ENCODE results near the gene MIB1. TPM values are rescaled to one million over a fixed set of nuclear protein-coding genes. Genes with fewer than 3 reads are reported as not detected.

MIB1 gene
- total RNA-seq, 1 experiment from 2014 or later = 48.8 TPM

DNA sequence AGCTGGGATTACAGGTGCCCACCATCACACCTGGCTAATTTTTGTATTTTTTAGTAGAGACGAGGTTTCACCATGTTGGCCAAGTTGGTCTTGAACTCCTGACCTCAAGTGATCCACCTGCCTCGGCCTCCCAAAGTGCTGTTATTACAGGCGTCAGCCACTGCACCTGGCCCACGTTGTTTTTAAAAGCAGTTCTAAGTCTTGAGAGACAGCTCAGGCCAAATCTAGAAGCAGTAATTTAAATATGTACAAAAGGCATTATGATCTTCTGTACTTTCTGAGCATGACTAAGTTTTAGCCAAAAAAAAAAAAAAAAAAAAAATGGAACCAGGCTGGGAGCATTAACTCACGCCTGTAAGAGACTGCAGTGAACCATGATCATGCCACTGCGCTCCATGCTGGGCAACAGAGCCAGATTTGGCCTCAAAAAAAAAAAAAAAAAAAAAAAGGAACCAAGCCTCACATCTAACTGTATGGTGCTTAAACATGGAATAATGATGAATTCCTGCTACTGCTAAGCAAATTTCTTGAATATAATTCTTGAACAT is 40.0 kb upstream of the MIB1 start:
- Histone ChIP-seq H2BK5ac (ENCODE audit: insufficient read length, low read length) (no peak overlapping the region), H3K14ac (ENCODE audit: insufficient read depth, low read length) (no peak overlapping the region), H4K20me1 (ENCODE audit: control insufficient read depth, insufficient read depth, insufficient read length) (no peaks in the 10 kb centered on the region), H4K8ac (replicated peaks; ENCODE audit: insufficient read length, low read depth, low read length) (no peak overlapping the region), H3K27ac (ENCODE audit: insufficient read length, low read depth, low read length) (no peak overlapping the region), H3K4me1 (ENCODE audit: insufficient read depth, low read length) (no peaks in the 10 kb centered on the region), H2BK120ac (ENCODE audit: low read depth, low read length, poor library complexity, severe bottlenecking) (no peak overlapping the region), H3K9me3 (ENCODE audit: control insufficient read depth, low read depth, low read length) (no peaks in the 10 kb centered on the region), H3K56ac (ENCODE audit: insufficient read length, low read depth, low read length) (no peak overlapping the region), H3T11ph (ENCODE audit: low read length) (no peak overlapping the region), H2AFZ (ENCODE audit: low read length) (no peak overlapping the region), H3K27me3 (ENCODE audit: insufficient read depth, low read length) (no peaks in the 10 kb centered on the region), H4K91ac (ENCODE audit: insufficient read length, low read depth, low read length) (no peak overlapping the region), H2BK20ac (ENCODE audit: low read depth, low read length, poor library complexity, severe bottlenecking) (no peak overlapping the region), H3K23ac (ENCODE audit: insufficient read length, low read depth, low read length) (no peak overlapping the region), H3K79me1 (ENCODE audit: insufficient read depth, low read depth, low read length, poor library complexity, severe bottlenecking) (no peaks in the 10 kb centered on the region), H3K9ac (ENCODE audit: extremely low read depth, insufficient read length, low read length) (no peak overlapping the region), H3K4me2 (ENCODE audit: insufficient read depth, insufficient read length, low read length) (no peak overlapping the region), H2BK15ac (ENCODE audit: low read depth, low read length) (no peak overlapping the region), H2AK5ac (ENCODE audit: insufficient read length, low read length) (no peak overlapping the region), H3K79me2 (ENCODE audit: insufficient read depth, low read length) (no peaks in the 10 kb centered on the region), H3K23me2 (ENCODE audit: insufficient read length, low read depth, low read length, poor library complexity, severe bottlenecking) (peaks cover 6% of the 10 kb centered on the region), H2BK12ac (ENCODE audit: insufficient read length, low read depth, low read length) (no peak overlapping the region), H4K5ac (ENCODE audit: insufficient read length, low read depth, low read length) (no peak overlapping the region), H3K4ac (ENCODE audit: low read depth, low read length) (no peak overlapping the region), H3K18ac (ENCODE audit: insufficient read length, low read depth, low read length) (no peak overlapping the region)
- Mint-ChIP-seq H3K36me3 (ENCODE audit: insufficient read depth in 1 of 3, low read depth in 3 of 3) (peaks cover 6 to 32% (median 29%) of the 10 kb centered on the region in 3 experiments; a peak in 6 of 7 replicates), H3K4me1 (peaks cover 11 to 21% of the 10 kb centered on the region in 2 experiments), H3K27me3 (ENCODE audit: low read depth) (peaks cover 5% of the 10 kb centered on the region), H3K27ac (no peak overlapping the region), H3K9me3 (peaks cover 5 to 7% of the 10 kb centered on the region in 2 experiments; a peak in 4 of 5 replicates), H3K4me3 (no peak overlapping the region)
- TF ChIP-seq, protein P1, sequence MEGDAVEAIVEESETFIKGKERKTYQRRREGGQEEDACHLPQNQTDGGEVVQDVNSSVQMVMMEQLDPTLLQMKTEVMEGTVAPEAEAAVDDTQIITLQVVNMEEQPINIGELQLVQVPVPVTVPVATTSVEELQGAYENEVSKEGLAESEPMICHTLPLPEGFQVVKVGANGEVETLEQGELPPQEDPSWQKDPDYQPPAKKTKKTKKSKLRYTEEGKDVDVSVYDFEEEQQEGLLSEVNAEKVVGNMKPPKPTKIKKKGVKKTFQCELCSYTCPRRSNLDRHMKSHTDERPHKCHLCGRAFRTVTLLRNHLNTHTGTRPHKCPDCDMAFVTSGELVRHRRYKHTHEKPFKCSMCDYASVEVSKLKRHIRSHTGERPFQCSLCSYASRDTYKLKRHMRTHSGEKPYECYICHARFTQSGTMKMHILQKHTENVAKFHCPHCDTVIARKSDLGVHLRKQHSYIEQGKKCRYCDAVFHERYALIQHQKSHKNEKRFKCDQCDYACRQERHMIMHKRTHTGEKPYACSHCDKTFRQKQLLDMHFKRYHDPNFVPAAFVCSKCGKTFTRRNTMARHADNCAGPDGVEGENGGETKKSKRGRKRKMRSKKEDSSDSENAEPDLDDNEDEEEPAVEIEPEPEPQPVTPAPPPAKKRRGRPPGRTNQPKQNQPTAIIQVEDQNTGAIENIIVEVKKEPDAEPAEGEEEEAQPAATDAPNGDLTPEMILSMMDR (conservative IDR thresholded peaks at IDR 0.05) = no peak
- no CpG with 5 or more reads among the region's 6 CpGs for WGBS (ENCODE audit: extremely low coverage, insufficient read length, low lambda C conversion rate)
- DNase-seq = no peak

Data from H9 (cell line).